Trophoblast cell (in vitro differentiated cells and primary cell): ENCODE measurements around the gene ZNF580.
A peak's percentile ranks its signal among the peaks of the same experiment; 100 is the strongest.

Source experiments
- DNase-seq, 2 donors: peaks; one replicate each; pipeline ENCODE4 v3.0.0-alpha.2; 2016
- H2AFZ ChIP-seq: 2 replicates; pipeline ENCODE4 v1.6.1; 2013; ENCODE audit warnings: low read length, moderate library complexity, mild to moderate bottlenecking; ENCODE audit not compliant: insufficient read depth, poor library complexity
- H2AK5ac ChIP-seq: 2 replicates; pipeline ENCODE4 v1.6.1; 2013; ENCODE audit warnings: mild to moderate bottlenecking, low read length
- H2BK120ac ChIP-seq: 2 replicates; pipeline ENCODE4 v1.6.1; 2013; ENCODE audit warnings: low read length, mild to moderate bottlenecking, moderate library complexity; ENCODE audit not compliant: insufficient read depth, poor library complexity
- H2BK12ac ChIP-seq: 2 replicates; pipeline ENCODE4 v1.6.1; 2013; ENCODE audit warnings: mild to moderate bottlenecking, low read length, moderate library complexity
- H2BK5ac ChIP-seq: 2 replicates; pipeline ENCODE4 v1.6.1; 2013; ENCODE audit warnings: low read length, low read depth, moderate library complexity, mild to moderate bottlenecking; ENCODE audit not compliant: poor library complexity
- H3K14ac ChIP-seq: 2 replicates; pipeline ENCODE4 v1.6.1; 2013; ENCODE audit warnings: mild to moderate bottlenecking, low read length
- H3K18ac ChIP-seq: 2 replicates; pipeline ENCODE4 v1.6.1; 2013; ENCODE audit warnings: mild to moderate bottlenecking, low read length
- H3K23ac ChIP-seq: 2 replicates; pipeline ENCODE4 v1.6.1; 2013; ENCODE audit warnings: low read length
- H3K27ac ChIP-seq: 2 replicates; pipeline ENCODE4 v1.5.1; 2013; ENCODE audit warnings: low read depth, mild to moderate bottlenecking, inconsistent platforms, low read length, moderate library complexity
- H3K27me3 ChIP-seq: 2 replicates; pipeline ENCODE4 v1.6.1; 2013; ENCODE audit warnings: inconsistent platforms, mild to moderate bottlenecking, low read length, moderate library complexity; ENCODE audit not compliant: insufficient read depth
- H3K36me3 ChIP-seq, 2 experiments: 1 replicate in 1 of 2; 2 replicates in 1 of 2; pipeline ENCODE4 v1.6.1; 2013; ENCODE audit warnings: low read length in 2 of 2, mild to moderate bottlenecking in 2 of 2, moderate library complexity in 1 of 2; ENCODE audit not compliant: insufficient read depth in 2 of 2, control insufficient read depth in 1 of 2
- H3K4ac ChIP-seq: 2 replicates; pipeline ENCODE4 v1.6.1; 2013; ENCODE audit warnings: low read depth, mild to moderate bottlenecking, low read length, moderate library complexity
- H3K4me1 ChIP-seq, 2 experiments: 1 replicate in 1 of 2; 2 replicates in 1 of 2; pipeline ENCODE4 v1.6.1; 2013; ENCODE audit warnings: low read length in 2 of 2, mild to moderate bottlenecking in 2 of 2, moderate library complexity in 1 of 2; ENCODE audit not compliant: insufficient read depth in 2 of 2, control insufficient read depth in 1 of 2
- H3K4me2 ChIP-seq: 2 replicates; pipeline ENCODE4 v1.6.1; 2013; ENCODE audit warnings: inconsistent platforms, mild to moderate bottlenecking, low read length, moderate library complexity
- H3K4me3 ChIP-seq: 2 replicates; pipeline ENCODE4 v1.5.1; 2013; ENCODE audit warnings: mild to moderate bottlenecking, low read depth, low read length, inconsistent platforms
- H3K79me1 ChIP-seq: one replicate; pipeline ENCODE4 v1.6.1; 2013; ENCODE audit warnings: low read length
- H3K79me2 ChIP-seq: 2 replicates; pipeline ENCODE4 v1.6.1; 2013; ENCODE audit warnings: low read length, mild to moderate bottlenecking; ENCODE audit not compliant: control insufficient read depth, insufficient read depth, poor library complexity
- H3K9ac ChIP-seq: 2 replicates; pipeline ENCODE4 v1.6.1; 2013; ENCODE audit warnings: mild to moderate bottlenecking, low read length
- H3K9me3 ChIP-seq: 2 replicates; pipeline ENCODE4 v1.6.1; 2013; ENCODE audit warnings: low read depth, mild to moderate bottlenecking, control low read depth, inconsistent platforms, low read length; ENCODE audit not compliant: insufficient read depth
- H4K12ac ChIP-seq: 2 replicates; pipeline ENCODE4 v1.6.1; 2013; ENCODE audit warnings: low read depth, mild to moderate bottlenecking, low read length, moderate library complexity
- H4K8ac ChIP-seq: 2 replicates; pipeline ENCODE4 v1.6.1; 2013; ENCODE audit warnings: low read depth, mild to moderate bottlenecking, low read length, moderate library complexity
- H4K91ac ChIP-seq: one replicate; pipeline ENCODE4 v1.6.1; 2013; ENCODE audit warnings: low read depth, mild to moderate bottlenecking, low read length, moderate library complexity
- WGBS: extraction: QIAGEN DNeasy Blood & Tissue Kit; methylation state at CpG from one replicate; pipeline ENCODE4 v1.1.7; 2013; ENCODE audit warnings: missing lambda C conversion rate; ENCODE audit not compliant: insufficient read length, insufficient coverage; ENCODE audit errors: extremely low coverage; 5-methylcytosine and 5-hydroxymethylcytosine counted together

Gene ZNF580

DNA sequence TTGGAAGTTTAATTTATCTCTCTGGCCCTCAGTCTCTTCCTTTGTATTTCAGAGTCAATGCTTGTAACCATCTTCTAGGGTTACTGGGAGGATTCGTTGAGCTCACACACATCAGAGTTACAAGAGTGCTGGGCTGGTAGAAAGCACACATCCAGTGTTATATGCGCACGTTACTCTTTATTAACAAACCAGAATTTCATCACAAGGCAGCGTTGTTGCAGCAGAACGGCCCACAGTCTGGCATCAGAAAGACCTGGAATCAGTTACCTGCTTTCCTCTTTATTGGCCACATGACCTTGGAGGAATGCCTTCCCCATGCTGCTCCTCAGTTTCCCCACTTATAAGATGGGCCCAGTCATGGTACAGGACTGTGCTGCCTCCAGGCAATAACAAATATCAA lies 31.5 kb upstream of the ZNF580 start:
- DNase-seq = peak; percentile 33 to 61
- Histone ChIP-seq H3K23ac (no peak overlapping the region), H3K4me3 (no peak overlapping the region), H4K8ac (no peak overlapping the region), H4K91ac (no peak overlapping the region), H3K79me2 (peaks cover 5% of the 10 kb centered on the region), H3K9me3 (peaks cover 1% of the 10 kb centered on the region), H3K79me1 (peaks cover 13% of the 10 kb centered on the region), H3K4me1 (peaks cover 4 to 5% of the 10 kb centered on the region in 2 experiments), H4K12ac (no peak overlapping the region), H3K9ac (no peak overlapping the region), H2BK120ac (no peak overlapping the region), H3K14ac (no peak overlapping the region), H2AFZ (no peak overlapping the region), H3K36me3 (peaks cover 15 to 22% of the 10 kb centered on the region in 2 experiments), H3K27ac (no peak overlapping the region), H3K27me3 (no peaks in the 10 kb centered on the region), H3K4ac (no peak overlapping the region), H2AK5ac (no peak overlapping the region), H2BK12ac (no peak overlapping the region), H3K18ac (no peak overlapping the region), H3K4me2 (no peak overlapping the region), H2BK5ac (no peak overlapping the region)
- WGBS = no CpG with 5 or more reads among the region's 5 CpGs

DNA sequence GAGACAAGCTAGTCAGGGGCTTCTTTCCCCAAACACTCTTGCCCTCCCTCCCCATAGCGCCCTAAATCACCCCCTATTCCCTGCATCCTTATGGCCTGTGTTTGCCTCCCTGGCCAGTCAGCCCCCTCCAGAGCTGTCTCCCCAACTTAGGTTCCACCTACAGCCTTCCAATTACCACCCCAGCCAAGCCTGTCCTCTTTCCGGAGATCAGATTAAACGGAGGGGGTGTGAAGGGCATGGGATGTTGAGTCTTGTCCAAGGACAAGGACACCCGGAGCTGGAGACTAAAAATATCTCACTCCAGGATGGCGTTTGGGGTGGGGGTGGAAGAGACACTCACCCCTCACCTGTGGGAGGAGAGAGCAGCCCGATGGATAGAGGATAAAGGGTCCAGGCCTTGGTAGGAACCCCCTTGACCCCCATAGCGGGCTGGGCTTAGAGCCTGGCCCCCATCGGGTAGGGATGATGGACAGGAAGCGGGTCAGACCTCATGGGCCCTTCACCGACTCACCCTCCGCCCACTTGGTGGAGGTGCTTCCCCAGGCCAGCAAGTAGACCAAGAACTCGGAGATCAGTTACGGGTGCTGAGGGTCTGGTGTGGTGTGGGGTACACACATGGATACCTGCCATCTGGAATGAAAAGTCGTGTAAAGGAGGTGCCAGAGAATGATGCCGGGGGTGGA lies 29.4 kb upstream of the ZNF580 start:
- Histone ChIP-seq H2BK5ac (no peak overlapping the region), H3K18ac (no peak overlapping the region), H3K4me3 (no peak overlapping the region), H3K79me1 (no peaks in the 10 kb centered on the region), H3K14ac (no peak overlapping the region), H4K8ac (no peak overlapping the region), H3K4me1 (peaks cover 3 to 4% of the 10 kb centered on the region in 2 experiments), H3K23ac (no peak overlapping the region), H3K9ac (no peak overlapping the region), H2AK5ac (no peak overlapping the region), H4K12ac (no peak overlapping the region), H3K4ac (no peak overlapping the region), H3K36me3 (peaks cover 35 to 41% of the 10 kb centered on the region in 2 experiments), H2BK120ac (no peak overlapping the region), H3K9me3 (peaks cover 6% of the 10 kb centered on the region), H3K27me3 (no peaks in the 10 kb centered on the region), H2AFZ (no peak overlapping the region), H3K79me2 (no peaks in the 10 kb centered on the region), H2BK12ac (no peak overlapping the region), H3K4me2 (no peak overlapping the region), H3K27ac (no peak overlapping the region), H4K91ac (no peak overlapping the region)
- no peak for DNase-seq
- no CpG with 5 or more reads among the region's 15 CpGs for WGBS

DNA sequence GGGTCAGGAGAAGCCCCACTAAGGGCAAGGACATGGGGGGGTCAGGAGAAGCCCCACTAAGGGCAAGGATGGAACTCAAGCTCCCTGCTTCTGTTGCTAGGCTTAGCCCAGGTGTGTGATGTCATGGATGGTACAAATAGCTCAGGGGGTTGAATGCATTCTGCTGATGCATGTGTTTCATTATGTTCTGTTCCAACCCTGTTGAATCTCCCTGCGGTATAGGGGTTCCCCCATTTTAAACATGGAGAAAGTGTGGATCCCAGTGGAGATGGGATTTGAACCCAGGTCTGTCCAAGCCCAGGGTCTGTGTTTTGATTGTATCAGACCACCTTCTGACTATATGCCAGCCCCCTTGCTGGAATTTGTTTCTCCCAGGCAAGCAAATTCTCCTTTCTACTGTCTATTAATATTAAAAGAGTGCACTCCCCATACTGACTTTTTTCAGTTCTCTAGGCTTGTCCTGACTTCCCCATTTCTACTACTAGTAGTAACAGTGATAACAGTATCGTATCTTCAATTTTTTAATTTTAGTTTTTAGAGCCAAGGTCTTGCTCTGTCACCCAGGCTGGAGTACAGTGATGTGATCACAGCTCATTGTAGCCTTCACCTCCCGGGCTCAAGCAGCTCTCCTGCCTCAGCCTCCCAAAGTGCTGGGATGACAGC lies 28.7 kb upstream of the ZNF580 start:
- no peaks in the 10 kb centered on the region for H3K79me2 ChIP-seq
- H3K23ac ChIP-seq = no peak overlapping the region
- no peak overlapping the region for H4K8ac ChIP-seq
- H4K12ac ChIP-seq = no peak overlapping the region
- H3K4me1 ChIP-seq = no peaks in the 10 kb centered on the region
- H2BK120ac ChIP-seq = no peak overlapping the region
- H3K36me3 ChIP-seq = peaks cover 40 to 44% of the 10 kb centered on the region in 2 experiments
- DNase-seq = no peak
- no peaks in the 10 kb centered on the region for H3K27me3 ChIP-seq
- no peak overlapping the region for H3K14ac ChIP-seq
- H2BK12ac ChIP-seq = no peak overlapping the region
- H3K4ac ChIP-seq = no peak overlapping the region
- H3K4me3 ChIP-seq = no peak overlapping the region
- H2AK5ac ChIP-seq = no peak overlapping the region
- H3K4me2 ChIP-seq = no peak overlapping the region
- H3K9me3 ChIP-seq = peaks cover 7% of the 10 kb centered on the region
- H3K18ac ChIP-seq = no peak overlapping the region
- no peak overlapping the region for H2BK5ac ChIP-seq
- H2AFZ ChIP-seq = no peak overlapping the region
- WGBS = no CpG with 5 or more reads among the region's 3 CpGs
- H3K79me1 ChIP-seq = no peaks in the 10 kb centered on the region
- H3K27ac ChIP-seq = no peak overlapping the region
- H3K9ac ChIP-seq = no peak overlapping the region
- H4K91ac ChIP-seq = no peak overlapping the region

DNA sequence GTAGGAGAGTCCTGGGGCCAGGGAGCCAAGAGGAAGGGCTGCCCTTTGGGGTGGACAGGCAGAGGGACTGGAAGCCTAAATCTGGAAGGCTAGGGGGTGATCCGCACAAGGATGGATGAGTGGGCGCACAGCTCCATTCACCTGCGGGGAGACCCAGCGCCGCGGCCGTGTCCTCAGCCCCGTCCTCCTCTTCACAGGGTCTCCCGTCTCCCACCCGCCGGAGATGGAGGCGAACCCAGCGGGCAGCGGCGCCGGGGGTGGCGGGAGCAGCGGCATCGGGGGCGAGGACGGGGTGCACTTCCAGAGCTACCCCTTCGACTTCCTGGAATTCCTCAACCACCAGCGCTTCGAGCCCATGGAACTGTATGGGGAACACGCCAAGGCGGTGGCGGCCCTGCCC lies 27.4 kb upstream of the ZNF580 start:
- no peaks in the 10 kb centered on the region for H3K27me3 ChIP-seq
- no peak overlapping the region for H3K9ac ChIP-seq
- no peak overlapping the region for H2BK120ac ChIP-seq
- no peak overlapping the region for H3K27ac ChIP-seq
- no peaks in the 10 kb centered on the region for H3K79me1 ChIP-seq
- H2AK5ac ChIP-seq = no peak overlapping the region
- H2BK12ac ChIP-seq = no peak overlapping the region
- H3K9me3 ChIP-seq = peaks cover 7% of the 10 kb centered on the region
- H3K23ac ChIP-seq = no peak overlapping the region
- H2BK5ac ChIP-seq = no peak overlapping the region
- no peak overlapping the region for H3K4me2 ChIP-seq
- H3K4ac ChIP-seq = no peak overlapping the region
- H4K91ac ChIP-seq = no peak overlapping the region
- no CpG with 5 or more reads among the region's 27 CpGs for WGBS
- H4K8ac ChIP-seq = no peak overlapping the region
- H3K18ac ChIP-seq = no peak overlapping the region
- no peak overlapping the region for H3K4me3 ChIP-seq
- no peak overlapping the region for H4K12ac ChIP-seq
- H3K36me3 ChIP-seq = peaks cover 45 to 51% of the 10 kb centered on the region in 2 experiments
- H3K4me1 ChIP-seq = no peaks in the 10 kb centered on the region
- DNase-seq = no peak
- no peaks in the 10 kb centered on the region for H3K79me2 ChIP-seq
- H2AFZ ChIP-seq = no peak overlapping the region
- no peak overlapping the region for H3K14ac ChIP-seq
